ENCODE data around the gene PICALM. TPM values are rescaled to one million over a fixed set of nuclear protein-coding genes. Genes with fewer than 3 reads are reported as not detected.
"Not testable (repeated sequence)": the region's sequence is repeated elsewhere in the genome, so short reads cannot be mapped to it uniquely, and the experiment has no call there.

PICALM gene
- total RNA-seq, 2 donors from 2014 or later: 130 to 149 TPM

GRCh38 chr11:86087688-86088087, 18.8 kb upstream of the PICALM start:
- ATAC-seq; intact Hi-C loops (cut with DNase I, micrococcal nuclease): not testable (repeated sequence)

GRCh38 chr11:86087256-86087655, 18.4 kb upstream of the PICALM start:
- ATAC-seq: no peak
- intact Hi-C loops (cut with DNase I, micrococcal nuclease): no loop called here
- no peak for DNase-seq

More at GRCh38 chr11:86087688-86088087, 18.8 kb upstream of the PICALM start:
- not testable (repeated sequence) for DNase-seq

GRCh38 chr11:86081455-86081854, 12.6 kb upstream of the PICALM start:
- intact Hi-C loops (cut with DNase I, micrococcal nuclease): no loop called here
- no peak for DNase-seq
- ATAC-seq: peak; percentile 33

- no peak for ATAC-seq
- intact Hi-C loops (cut with DNase I, micrococcal nuclease): no loop called here
Observed at GRCh38 chr11:86079421-86079820, 10.5 kb upstream of the PICALM start.

GRCh38 chr11:86073948-86074347, 5.1 kb upstream of the PICALM start:
- no peak for DNase-seq
- ATAC-seq: no peak
- intact Hi-C loops (cut with DNase I, micrococcal nuclease): no loop called here

More at GRCh38 chr11:86079421-86079820, 10.5 kb upstream of the PICALM start:
- DNase-seq: no peak

GRCh38 chr11:86072211-86072610, 3.3 kb upstream of the PICALM start:
- ATAC-seq: no peak
- intact Hi-C loops (cut with DNase I, micrococcal nuclease): no loop called here
- DNase-seq: no peak

GRCh38 chr11:86070142-86071056, 1.5 kb upstream of the PICALM start:
- DNase-seq (no peak), ATAC-seq (no peak)
- intact Hi-C loops (cut with DNase I, micrococcal nuclease): no loop called here

GRCh38 chr11:86069408-86070101, 671 bp upstream of the PICALM start:
- peak in 1 of 2 donors; percentile 33 for DNase-seq
- ATAC-seq: peak; percentile 57
- intact Hi-C loops (cut with DNase I, micrococcal nuclease): no loop called here

- intact Hi-C loops (cut with DNase I, micrococcal nuclease): no loop called here
- DNase-seq (peak; percentile 49 to 58), ATAC-seq (peak; percentile 16)
Observed at GRCh38 chr11:86068138-86068871, 579 bp downstream of the PICALM start.

- ATAC-seq: no peak
- intact Hi-C loops (cut with DNase I, micrococcal nuclease): no loop called here
- DNase-seq: no peak
Observed at GRCh38 chr11:86067851-86068137, 1.1 kb downstream of the PICALM start.

- ATAC-seq (peak; percentile 21), DNase-seq (no peak)
- intact Hi-C loops (cut with DNase I, micrococcal nuclease): no loop called here
Observed at GRCh38 chr11:86067009-86067850, 1.7 kb downstream of the PICALM start.

- intact Hi-C loops (cut with DNase I, micrococcal nuclease): no loop called here
- DNase-seq (no peak), ATAC-seq (no peak)
Observed at GRCh38 chr11:86066657-86067008, 2.3 kb downstream of the PICALM start.

- DNase-seq (no peak), ATAC-seq (no peak)
- intact Hi-C loops (cut with DNase I, micrococcal nuclease): no loop called here
Observed at GRCh38 chr11:86066033-86066432, 2.9 kb downstream of the PICALM start.

- intact Hi-C loops (cut with DNase I, micrococcal nuclease): no loop called here
- no peak for DNase-seq
- no peak for ATAC-seq
Observed at GRCh38 chr11:86064220-86064803, 4.6 kb downstream of the PICALM start.

GRCh38 chr11:86063536-86063935, 5.3 kb downstream of the PICALM start:
- DNase-seq (no peak), ATAC-seq (no peak)
- intact Hi-C loops (cut with DNase I, micrococcal nuclease): no loop called here

GRCh38 chr11:86062719-86063118, 6.2 kb downstream of the PICALM start:
- no peak for ATAC-seq
- intact Hi-C loops (cut with DNase I, micrococcal nuclease): no loop called here
- no peak for DNase-seq

GRCh38 chr11:86061483-86062205, 7.2 kb downstream of the PICALM start:
- intact Hi-C loops (cut with DNase I, micrococcal nuclease): no loop called here
- ATAC-seq (no peak), DNase-seq (no peak)

GRCh38 chr11:86060544-86060943, 8.3 kb downstream of the PICALM start:
- DNase-seq: no peak

More at GRCh38 chr11:86060544-86060943, 8.3 kb downstream of the PICALM start:
- intact Hi-C loops (cut with DNase I, micrococcal nuclease): no loop called here
- no peak for ATAC-seq
